HG03469 (cell line): ENCODE data around the gene CD200R1.

Experiments used
- ATAC-seq: cut with Tn5 transposase; IDR thresholded peaks from one replicate; pipeline ENCODE4 v1.9.1; 2021; ENCODE audit warnings: mild to moderate bottlenecking, moderate library complexity, moderate number of reproducible peaks; ENCODE audit not compliant: unreplicated experiment

CD200R1 gene, protein sequence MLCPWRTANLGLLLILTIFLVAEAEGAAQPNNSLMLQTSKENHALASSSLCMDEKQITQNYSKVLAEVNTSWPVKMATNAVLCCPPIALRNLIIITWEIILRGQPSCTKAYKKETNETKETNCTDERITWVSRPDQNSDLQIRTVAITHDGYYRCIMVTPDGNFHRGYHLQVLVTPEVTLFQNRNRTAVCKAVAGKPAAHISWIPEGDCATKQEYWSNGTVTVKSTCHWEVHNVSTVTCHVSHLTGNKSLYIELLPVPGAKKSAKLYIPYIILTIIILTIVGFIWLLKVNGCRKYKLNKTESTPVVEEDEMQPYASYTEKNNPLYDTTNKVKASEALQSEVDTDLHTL

DNA sequence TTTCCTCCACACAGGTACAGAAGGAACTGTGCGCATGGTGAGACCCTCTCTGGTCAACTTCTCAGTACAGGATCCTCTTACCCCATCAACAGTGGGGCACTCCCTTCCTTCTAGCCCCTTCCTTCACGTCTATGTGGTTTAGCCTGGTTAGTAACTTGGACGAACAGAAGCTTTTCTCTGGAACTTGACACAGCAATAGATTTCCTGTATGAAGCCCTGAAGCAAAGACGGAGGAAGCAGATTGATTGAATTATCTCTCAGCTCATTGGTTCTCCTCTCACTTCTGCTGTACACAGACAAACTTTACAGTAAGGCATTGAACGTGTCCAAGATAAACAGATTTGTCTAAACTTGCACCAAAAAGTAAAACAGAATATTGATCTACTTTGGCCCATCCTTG is at the start of gene CD200R1:
CD200R1 (minus strand) TSS at position 210 of the 400 bp plus-strand sequence. CDS start 246 bp downstream, outside the sequence.
- no peak for ATAC-seq

DNA sequence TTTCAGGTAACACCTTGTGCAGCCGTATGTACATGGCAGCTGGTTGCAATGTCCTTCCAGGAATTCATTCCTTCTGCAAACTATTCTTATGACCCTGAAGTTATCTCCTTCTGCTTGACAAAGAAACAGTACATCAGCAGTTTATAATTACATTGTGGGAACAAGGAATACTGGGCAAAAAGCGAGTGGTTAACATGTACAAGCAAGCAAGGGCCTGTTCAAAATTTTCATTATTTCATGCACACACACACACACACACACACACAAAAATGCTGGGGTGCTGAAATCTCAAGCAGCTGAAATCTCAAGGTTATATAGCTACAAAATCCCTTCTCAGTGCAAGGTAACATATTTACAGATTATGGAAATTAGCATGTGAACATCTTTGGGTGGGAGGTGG is 46.6 kb upstream of the CD200R1 start:
- no peak for ATAC-seq

DNA sequence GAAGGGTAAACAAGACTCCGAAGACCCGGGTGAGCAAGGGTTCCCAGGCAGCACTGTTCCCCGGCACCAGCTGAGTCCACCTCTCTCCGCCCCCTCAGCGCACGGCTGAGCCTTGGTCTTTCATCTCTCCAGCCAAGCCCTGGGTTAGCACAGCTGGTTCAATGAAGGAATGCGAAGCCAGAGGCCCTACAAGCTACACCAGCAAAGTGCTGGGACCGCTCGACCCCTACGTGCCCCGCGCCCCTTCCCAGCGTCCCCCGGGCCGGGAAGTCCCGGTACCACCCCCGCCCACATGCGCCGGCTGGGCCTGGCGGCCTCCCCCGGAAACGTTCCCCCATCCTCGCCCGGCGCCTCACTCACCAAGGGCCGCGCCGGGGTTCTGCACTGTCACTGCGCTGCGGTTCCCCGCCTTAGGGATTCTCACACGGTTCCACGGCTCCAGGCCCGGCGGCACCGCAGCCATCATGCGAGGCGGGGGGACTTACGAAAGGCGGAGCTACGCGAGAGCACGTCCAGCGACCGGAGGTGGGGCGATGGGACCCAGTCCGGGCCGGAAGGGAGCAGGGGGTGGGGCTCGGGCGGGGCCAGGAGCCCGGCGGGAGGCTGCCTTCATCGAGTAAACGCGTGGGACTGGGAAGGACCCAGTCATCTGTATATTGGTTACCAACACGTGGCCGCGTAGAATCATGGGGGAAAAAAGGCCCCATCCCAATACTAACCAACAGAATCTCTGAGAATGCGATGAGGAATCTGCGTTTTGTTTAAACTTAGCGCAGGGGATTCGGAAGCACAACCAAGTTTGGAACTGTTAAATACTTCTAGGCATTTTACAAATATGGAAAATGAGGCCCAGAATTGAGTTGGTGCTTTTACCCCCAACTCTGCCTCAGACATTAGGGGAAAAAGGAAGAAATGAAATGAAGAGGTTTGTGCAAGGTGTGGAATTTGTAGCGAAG is 44.6 kb upstream of the CD200R1 start:
- ATAC-seq: peak; percentile 72

DNA sequence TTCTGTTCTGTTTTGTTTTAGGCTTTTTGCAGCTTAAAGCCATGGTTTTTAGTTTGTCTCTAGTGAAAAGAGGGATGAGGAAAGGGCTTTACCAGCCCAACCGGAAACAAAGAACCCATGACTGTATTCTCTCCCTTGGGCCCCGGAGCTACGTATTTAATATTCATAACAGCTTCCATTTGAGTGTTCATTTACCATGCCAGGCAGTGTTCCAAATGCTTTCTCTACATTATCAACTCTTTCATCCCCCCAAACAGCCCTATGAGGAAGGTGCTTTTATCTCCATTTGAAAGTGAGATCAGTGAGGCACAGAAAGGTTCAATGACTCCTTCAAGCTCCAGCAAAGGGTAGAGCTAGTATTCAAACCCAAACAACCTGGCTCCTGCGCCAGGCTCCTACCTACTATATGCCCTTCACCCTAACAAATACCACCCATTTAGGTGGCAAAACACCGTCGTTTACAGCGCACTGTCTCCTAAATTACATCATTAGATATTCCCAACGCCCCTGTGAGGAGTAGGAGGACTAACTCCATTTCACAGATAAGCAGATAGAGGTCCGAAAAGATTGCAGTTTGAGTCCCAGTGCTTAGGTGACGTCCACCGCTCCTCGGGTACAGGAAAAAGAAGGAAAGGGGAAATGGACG is 43.8 kb upstream of the CD200R1 start:
- no peak for ATAC-seq

DNA sequence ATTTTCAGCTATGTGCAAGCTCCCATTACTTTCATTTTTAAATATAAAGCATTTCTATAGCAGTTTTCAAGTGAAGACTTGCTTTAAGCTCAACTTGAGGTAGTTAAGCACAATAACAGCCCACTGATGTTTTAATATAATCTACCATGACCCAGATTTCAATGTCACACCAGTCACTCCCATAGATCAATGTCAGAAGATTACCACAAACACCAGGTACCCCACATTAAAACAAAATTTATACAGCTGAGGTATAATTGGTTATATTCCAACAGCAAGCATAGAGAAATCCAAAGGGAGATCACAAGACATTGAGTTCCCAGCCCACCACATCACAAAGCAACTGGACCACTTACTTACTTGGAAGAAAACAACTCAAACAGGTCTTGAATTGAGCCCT is 38.7 kb upstream of the CD200R1 start:
- ATAC-seq: no peak

DNA sequence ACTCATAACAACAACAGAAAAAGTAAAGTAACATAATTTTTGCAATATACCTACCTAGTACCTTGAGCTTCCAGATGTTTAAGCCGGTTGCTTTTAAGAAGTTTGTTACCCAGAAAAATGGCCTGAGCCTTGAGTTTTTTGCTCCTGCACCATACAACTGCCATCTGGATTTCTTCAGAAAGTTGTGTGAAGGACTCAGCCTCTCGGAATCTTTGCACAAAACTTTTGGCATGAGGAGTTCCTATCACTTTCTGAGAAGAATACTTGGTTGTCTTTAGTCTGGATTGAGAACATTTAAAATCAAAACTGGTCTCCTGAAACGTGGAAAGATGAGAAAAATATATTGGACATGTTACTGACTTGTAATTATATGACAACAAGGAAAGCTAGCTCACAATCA is 33.2 kb upstream of the CD200R1 start:
- no peak for ATAC-seq

DNA sequence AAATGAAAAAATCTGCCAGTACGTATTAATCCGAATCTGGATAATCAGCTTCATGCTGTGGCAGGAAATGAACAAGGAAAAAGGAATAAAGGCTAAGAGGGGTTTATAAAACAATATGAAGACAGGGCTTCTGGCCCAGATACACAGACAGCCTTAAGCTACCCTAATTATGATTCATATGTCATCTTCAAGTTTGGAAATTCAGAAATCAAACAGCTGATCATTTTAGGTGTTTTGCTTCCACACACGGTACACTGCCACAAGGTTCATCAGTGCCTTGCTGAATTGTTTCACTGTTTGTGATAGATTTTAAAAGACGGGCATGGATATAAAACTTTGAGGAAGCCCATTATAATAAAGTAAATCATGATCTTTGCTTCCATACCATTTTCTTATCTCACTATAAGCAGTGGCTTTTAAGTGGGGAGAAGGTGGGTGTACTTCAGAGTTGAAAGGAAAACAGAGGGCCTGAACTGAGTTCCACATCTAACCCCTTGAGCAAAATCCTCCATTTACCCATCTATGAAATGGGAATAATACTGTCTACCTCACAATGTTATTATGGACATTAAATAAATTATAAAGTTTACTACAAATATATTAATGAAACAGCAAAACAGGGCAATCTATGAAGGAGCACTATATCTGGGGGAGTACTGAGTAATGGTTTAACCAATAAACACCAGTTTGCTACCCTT is 31.6 kb upstream of the CD200R1 start:
- no peak for ATAC-seq

DNA sequence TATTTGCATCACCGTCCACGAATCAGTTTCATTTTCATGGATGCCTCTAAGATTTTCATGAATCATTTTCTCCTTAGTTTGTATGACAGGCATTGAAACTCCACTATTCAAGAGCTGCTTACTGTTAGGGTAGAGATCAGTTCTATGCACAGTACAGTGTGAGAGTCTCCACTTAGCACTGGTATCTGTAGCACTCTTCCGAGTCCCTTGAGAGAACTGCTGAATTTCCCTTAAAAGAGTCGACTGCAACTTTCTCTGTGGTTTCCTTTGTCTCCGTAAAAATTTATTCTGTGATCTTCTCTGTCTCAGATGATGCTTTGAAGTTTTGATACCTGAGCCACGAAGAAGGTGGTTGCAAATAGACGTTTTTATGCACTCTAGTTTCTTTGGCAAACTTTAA is 30.7 kb upstream of the CD200R1 start:
- no peak for ATAC-seq

DNA sequence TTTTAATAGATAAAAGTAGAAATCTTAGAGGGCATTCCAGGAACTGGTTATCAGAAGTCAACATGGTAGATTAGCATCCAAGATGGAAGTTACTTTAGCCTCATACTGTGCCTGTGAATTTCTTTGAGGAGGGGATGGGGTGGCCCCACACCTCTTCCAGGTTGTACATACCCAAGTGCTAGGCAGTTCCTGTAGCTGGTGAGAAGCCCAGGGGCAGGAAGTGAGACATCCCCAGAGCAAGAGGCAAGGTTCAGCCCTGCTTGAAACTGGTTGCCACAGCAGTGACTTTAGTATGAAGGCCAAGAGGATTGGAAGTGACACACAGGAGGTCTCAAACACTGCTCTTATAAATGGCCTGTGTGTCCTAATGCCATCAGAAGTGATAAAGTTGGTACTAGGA is 27.8 kb upstream of the CD200R1 start:
- no peak for ATAC-seq

DNA sequence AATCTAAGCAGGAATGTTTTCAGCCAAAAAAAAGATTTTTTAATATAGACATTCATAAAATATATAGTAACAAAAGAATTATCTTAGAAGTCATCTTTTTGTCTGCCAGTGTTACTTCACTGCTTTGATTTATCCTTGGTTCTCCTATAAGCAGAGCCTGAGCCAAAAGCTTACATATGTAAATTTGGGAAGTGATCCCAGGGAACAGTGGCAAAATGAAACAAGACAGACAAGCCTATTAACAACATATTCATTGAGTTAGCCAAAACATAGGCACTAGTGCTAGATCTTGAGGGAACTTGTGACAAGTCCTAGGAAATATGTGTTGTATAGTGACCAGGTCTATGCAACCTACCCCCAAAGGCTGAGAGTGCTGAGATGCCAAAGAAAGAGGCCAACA is 27.1 kb upstream of the CD200R1 start:
- ATAC-seq: no peak

DNA sequence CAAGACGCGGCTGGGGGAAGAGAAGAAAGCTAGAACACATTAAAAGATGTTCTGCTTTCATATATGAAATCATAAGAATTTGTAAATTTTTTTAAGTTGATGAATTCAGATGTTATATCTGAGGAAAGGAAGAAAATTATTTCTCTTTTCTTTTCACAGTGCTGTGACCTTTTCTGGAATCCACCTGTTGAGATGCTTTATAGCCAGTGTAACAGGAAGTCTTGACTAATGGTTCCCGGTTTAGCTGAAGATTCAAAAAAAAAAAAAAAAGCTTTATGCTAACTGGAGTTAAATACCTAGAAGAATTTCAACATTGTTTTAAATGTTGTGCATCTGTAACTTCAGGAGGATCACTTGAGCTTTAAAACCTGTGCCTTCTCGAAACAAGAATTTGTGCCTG is 25.8 kb upstream of the CD200R1 start:
- no peak for ATAC-seq

DNA sequence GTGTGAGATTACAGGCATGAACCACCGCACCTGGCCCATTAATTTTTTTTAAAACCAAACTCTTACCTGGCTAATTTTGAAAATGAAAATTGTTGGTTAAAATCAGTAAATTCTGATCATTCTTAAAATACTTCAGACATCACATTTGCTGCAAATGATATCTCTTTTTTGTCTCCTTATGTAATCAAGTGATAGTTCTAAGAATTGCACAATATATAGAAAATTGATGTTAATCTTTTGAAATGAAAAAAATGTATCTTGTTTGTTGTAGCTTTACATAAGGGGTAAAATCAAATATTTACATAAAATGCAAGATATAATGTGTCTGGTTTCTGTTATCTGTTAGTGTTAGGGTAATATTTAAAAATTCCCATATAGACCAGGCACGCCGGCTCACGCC is 20.9 kb upstream of the CD200R1 start:
- ATAC-seq: no peak

DNA sequence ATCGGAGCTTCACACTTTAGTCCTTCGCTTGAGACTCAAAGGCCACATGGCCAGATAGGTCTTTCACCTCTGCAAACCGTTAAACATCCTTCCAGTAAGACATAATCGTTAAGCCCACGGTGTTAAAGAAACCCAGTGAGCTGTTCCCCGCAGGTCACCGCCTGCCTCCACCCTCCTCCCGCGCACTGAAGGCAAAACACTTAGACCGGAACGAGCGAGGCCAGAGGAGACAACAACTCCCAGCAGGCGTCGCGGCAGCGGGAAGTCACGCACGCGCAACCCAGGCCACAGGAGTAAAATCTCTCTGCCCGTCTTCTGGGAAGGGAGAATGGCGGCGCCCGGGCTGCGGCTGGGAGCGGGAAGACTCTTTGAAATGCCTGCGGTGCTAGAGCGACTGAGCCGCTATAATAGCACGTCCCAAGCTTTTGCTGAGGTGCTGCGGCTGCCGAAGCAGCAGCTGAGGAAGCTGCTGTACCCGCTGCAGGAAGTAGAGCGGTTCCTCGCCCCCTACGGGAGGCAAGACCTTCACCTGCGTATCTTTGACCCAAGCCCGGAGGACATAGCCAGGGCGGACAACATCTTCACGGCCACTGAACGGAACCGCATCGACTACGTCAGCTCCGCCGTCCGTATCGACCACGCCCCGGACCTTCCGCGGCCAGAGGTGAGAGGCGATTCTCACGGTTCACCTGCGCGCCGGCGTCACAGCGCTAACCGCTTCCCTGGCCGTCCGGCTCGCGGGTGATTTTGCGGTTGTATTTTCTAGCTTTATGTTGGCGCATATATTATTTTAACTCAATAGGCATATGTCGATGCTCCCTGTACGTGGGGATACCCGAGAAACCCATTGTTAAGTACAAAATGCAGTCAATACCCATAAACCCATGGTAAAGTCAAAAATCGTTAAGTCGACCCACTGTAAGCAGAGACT is 16.0 kb upstream of the CD200R1 start, which contains the start of gene GTPBP8:
GTPBP8 (plus strand) TSS at position 313 of the 931 bp plus-strand sequence; CDS start at position 329, 16 bp downstream.
- ATAC-seq: peak; percentile 78

DNA sequence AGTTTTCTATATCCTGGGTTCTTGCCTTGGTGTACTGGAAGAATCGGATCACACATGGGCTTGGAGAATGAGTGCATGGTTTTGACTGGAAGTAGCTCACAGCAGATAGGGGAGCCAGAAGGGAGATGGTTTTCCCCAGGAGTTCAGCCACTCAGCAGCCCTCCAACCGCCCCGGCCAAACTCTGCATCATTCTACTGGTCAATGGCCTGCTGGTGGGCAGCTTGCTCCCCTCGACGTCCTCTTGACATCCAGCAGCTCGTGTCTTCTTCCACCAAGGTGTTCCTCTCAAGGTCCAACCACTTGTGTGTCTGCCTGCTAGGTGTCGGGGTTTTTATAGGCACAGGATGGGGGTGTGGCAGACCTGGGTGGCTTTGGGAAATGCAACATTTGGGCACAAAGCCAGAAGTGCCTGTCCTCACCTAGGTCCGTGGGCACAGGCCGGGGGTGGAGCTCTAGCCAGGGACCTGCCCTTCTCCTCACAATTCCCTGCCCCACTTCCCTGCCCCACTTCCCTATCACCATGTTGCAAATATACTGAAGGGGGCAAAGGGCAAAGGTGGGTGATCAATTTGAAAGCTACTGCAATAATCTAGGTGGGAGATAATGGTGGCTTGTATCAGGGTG is 12.9 kb upstream of the CD200R1 start:
- ATAC-seq: no peak

DNA sequence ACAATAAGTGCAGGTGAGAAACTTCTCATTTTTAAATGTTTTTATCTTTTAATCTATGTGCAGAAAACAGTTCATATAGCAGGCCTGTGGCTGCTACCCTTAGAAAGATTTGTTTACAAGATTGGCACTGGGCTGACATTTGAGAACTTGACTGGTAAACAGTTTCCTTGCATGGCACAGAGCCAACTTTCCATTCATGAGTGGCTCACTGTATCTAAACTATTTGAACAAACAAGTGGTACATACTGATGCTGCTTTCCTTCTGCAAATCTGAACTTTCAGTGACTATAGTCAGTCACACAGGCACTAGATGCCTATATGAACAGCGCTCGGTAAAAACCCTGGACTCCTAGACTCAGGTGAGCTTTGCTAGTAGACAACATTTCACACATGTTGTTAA is 9.6 kb upstream of the CD200R1 start:
- no peak for ATAC-seq

DNA sequence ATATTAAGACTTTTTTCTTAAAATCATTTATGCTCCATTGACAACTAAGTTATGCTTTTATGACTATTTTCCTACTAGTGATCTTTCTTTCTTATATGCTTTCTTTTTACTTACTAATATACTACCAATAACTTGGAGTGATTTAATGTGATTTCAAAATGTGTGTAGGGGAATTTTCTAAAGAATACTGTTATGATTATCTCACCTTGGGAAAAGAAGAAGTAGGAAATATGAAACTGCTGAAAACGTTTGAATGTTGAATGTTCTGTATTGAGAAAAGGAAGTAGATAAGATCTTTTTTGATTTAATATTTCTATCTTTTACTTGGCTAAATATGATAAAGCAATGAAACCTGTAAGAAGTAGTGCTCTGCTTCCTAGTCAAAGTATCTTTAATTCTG is 7.8 kb upstream of the CD200R1 start:
- ATAC-seq: no peak

DNA sequence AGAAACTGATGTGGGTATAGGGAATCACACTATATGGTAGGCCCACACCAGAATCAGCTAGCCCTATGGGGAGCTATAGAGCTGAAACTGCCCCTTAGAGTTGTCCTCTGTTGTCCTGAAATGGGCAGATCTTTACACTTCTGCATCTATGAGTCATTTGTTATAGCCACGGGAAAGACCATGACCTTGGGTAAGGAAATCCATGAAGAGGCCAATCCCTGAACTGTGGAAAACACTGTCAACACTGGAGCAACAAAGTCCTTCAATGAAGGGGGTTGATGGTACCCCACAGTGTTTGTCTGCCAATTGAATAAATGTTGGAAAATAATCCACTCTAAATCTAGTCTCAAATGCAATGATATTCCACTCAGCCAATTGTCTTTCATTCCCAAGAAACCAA is 5.2 kb upstream of the CD200R1 start:
- no peak for ATAC-seq

DNA sequence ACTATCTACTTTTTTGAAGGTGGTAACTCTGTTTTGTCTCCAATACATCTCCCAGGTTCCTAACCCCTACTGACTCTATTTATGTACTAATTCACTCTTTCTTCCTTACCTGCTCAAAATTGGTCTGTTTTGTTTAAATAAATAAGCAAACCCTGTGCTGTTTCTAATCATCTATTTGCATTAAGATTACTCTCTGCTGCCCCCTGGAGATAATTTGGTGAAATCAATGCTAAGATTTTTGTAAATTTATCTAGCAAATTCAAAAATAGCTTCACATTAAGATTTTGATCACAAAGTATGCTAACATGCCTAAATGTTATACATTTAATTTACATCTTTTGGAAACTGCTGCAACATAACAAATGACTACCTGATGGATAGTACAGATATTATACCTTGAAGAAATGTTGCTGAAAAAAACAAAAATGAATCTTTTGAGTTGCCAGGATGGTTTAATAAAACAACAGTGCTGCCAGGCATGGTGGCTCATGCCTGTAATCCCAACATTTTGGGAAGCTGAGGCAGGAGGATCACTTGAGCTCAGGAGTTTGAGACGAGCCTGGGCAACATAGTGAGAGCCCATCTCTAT is 4.4 kb upstream of the CD200R1 start:
- ATAC-seq: no peak

DNA sequence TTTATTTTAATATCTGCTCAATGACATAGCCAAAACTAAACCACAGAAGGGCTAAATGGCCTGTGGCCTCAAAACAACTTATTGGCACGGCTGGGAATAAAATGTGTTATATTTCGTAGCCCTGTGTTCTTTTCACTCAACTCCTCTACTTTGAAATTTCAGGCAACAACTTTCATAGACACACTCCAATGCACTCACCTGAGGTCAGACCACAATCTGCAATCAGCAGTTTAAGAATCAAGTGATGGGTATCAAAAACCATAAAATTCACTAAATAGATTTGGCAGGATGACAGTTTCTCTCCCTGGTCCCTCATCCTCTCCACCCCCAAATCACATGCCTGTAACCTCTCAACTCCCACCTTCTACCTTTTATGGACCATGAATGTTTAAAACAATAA is 2.0 kb upstream of the CD200R1 start:
- no peak for ATAC-seq
